Right forelimb (tissue), 1 donor: ENCODE data around the gene IRF2BP2.

Source experiments
- DNase-seq: peaks from one replicate; pipeline ENCODE4 v3.0.0-alpha.2; 2018

The IRF2BP2 gene

GRCh38 chr1:234582681-234583301 is 27.2 kb downstream of the IRF2BP2 start:
- DNase-seq = no peak

GRCh38 chr1:234582186-234582585 is 27.8 kb downstream of the IRF2BP2 start:
- DNase-seq = no peak

- DNase-seq = no peak
Observed at GRCh38 chr1:234581063-234581714, 28.8 kb downstream of the IRF2BP2 start.

- DNase-seq = no peak
Observed at GRCh38 chr1:234579967-234580366, 30.0 kb downstream of the IRF2BP2 start.

- no peak for DNase-seq
Observed at GRCh38 chr1:234578735-234579134, 31.2 kb downstream of the IRF2BP2 start.

GRCh38 chr1:234578087-234578486 is 31.9 kb downstream of the IRF2BP2 start:
- no peak for DNase-seq

- no peak for DNase-seq
Observed at GRCh38 chr1:234573711-234574299, 36.2 kb downstream of the IRF2BP2 start.

- no peak for DNase-seq
Observed at GRCh38 chr1:234572966-234573365, 37.0 kb downstream of the IRF2BP2 start.

- no peak for DNase-seq
Observed at GRCh38 chr1:234571702-234572101, 38.3 kb downstream of the IRF2BP2 start.

- DNase-seq = no peak
Observed at GRCh38 chr1:234570329-234571120, 39.5 kb downstream of the IRF2BP2 start.

GRCh38 chr1:234568345-234568744 is 41.6 kb downstream of the IRF2BP2 start:
- DNase-seq = no peak

GRCh38 chr1:234565132-234565531 is 44.8 kb downstream of the IRF2BP2 start:
- DNase-seq = no peak

GRCh38 chr1:234564035-234565029 is 45.6 kb downstream of the IRF2BP2 start:
- DNase-seq = no peak

- DNase-seq = peak; percentile 46
Observed at GRCh38 chr1:234562334-234562733, 47.6 kb downstream of the IRF2BP2 start.

- DNase-seq = peak; percentile 23
Observed at GRCh38 chr1:234561319-234561718, 48.7 kb downstream of the IRF2BP2 start.

- DNase-seq = no peak
Observed at GRCh38 chr1:234559902-234560676, 49.9 kb downstream of the IRF2BP2 start.

- DNase-seq = no peak
Observed at GRCh38 chr1:234559152-234559901, 50.7 kb downstream of the IRF2BP2 start.

- no peak for DNase-seq
Observed at GRCh38 chr1:234558330-234558836, 51.6 kb downstream of the IRF2BP2 start.

GRCh38 chr1:234556245-234556943 is 53.6 kb downstream of the IRF2BP2 start:
- DNase-seq = no peak
